CD4-positive, CD25-positive, alpha-beta regulatory T cell (primary cell): ENCODE data around the gene DZIP1. TPM values are rescaled to one million over a fixed set of nuclear protein-coding genes. Genes with fewer than 3 reads are reported as not detected.
"Not testable (repeated sequence)": the region's sequence is repeated elsewhere in the genome, so short reads cannot be mapped to it uniquely, and the experiment has no call there.

Experiments
- ATAC-seq, 2 donors: fragments of 150-1000 bp; cut with Tn5 transposase; one replicate each; pipeline ENCODE4 v1.10.0; 2021; ENCODE audit warnings: low read depth in 2 of 2, moderate number of reproducible peaks in 2 of 2, moderate library complexity in 1 of 2
- DNase-seq, 3 donors: peaks; one replicate each; pipeline versions ENCODE4 v3.0.0 to v3.0.0-alpha.2; 2012 to 2022; ENCODE audit warnings: mixed read lengths in 1 of 3
- H3K27ac ChIP-seq: one replicate; pipeline ENCODE4 v1.7.0; 2013; ENCODE audit warnings: mild to moderate bottlenecking, low read length; ENCODE audit not compliant: insufficient read depth, poor library complexity, severe bottlenecking
- H3K27me3 ChIP-seq: one replicate; pipeline ENCODE4 v1.7.0; 2013; ENCODE audit warnings: low read length; ENCODE audit not compliant: control insufficient read depth, insufficient read depth
- H3K36me3 ChIP-seq: one replicate; pipeline ENCODE4 v1.7.0; 2013; ENCODE audit warnings: mild to moderate bottlenecking, low read length, moderate library complexity; ENCODE audit not compliant: control insufficient read depth, insufficient read depth
- H3K4me1 ChIP-seq: 2 replicates; pipeline ENCODE4 v1.7.0; 2013; ENCODE audit warnings: mild to moderate bottlenecking, low read length; ENCODE audit not compliant: insufficient read depth, control insufficient read depth, poor library complexity, severe bottlenecking
- H3K4me3 ChIP-seq: one replicate; pipeline ENCODE4 v1.7.0; 2013; ENCODE audit warnings: low read depth, mild to moderate bottlenecking, low read length, moderate library complexity
- H3K9me3 ChIP-seq, 2 experiments: 1 replicate in 1 of 2; 2 replicates in 1 of 2; pipeline ENCODE4 v1.7.0; 2013; ENCODE audit warnings: low read length in 2 of 2, mild to moderate bottlenecking in 1 of 2, moderate library complexity in 1 of 2; ENCODE audit not compliant: control insufficient read depth in 2 of 2
- H3K27ac Mint-ChIP-seq, 3 donors: one replicate each; pipeline ENCODE4 v1.8.0; 2020 to 2022; ENCODE audit warnings: mild to moderate bottlenecking in 3 of 3, mixed read lengths in 3 of 3, moderate library complexity in 2 of 3
- H3K27me3 Mint-ChIP-seq: one replicate; pipeline ENCODE4 v1.8.0; 2022; ENCODE audit warnings: mild to moderate bottlenecking, mixed read lengths
- H3K36me3 Mint-ChIP-seq: one replicate; pipeline ENCODE4 v1.8.0; 2020; ENCODE audit warnings: mixed read lengths
- H3K4me1 Mint-ChIP-seq, 4 donors: one replicate each; pipeline ENCODE4 v1.8.0; 2020 to 2022; ENCODE audit warnings: mixed read lengths in 4 of 4, mild to moderate bottlenecking in 1 of 4
- H3K4me3 Mint-ChIP-seq, 4 donors: one replicate each; pipeline ENCODE4 v1.8.0; 2020 to 2022; ENCODE audit warnings: mild to moderate bottlenecking in 4 of 4, mixed read lengths in 4 of 4, moderate library complexity in 3 of 4
- H3K9me3 Mint-ChIP-seq, 7 donors: one replicate each; pipeline ENCODE4 v1.8.0; 2020 to 2022; ENCODE audit warnings: mixed read lengths in 7 of 7, mild to moderate bottlenecking in 3 of 7, moderate library complexity in 2 of 7
- polyA plus RNA-seq, 4 donors: library from polyadenylated mRNA; unstranded; fragments of 300-500 nt; fragmentation: Illumina TruSeq; gene quantifications; one replicate each; pipeline ENCODE4 v1.2.3, GENCODE V29; 2021
- total RNA-seq: library from RNA; stranded (reverse); gene quantifications from one replicate; pipeline ENCODE4 v1.2.3, GENCODE V29; 2022

Gene DZIP1
- total and polyA plus RNA-seq, 5 donors from 2014 or later = not detected

- Mint-ChIP-seq H3K27ac (peak overlapping the region; percentile 14 to 84 (median 60)), H3K4me3 (peak overlapping the region; percentile 93 to 97 (median 96))
- peak overlapping the region; percentile 96 for H3K4me3 ChIP-seq
These were observed 33.2 kb upstream of the DZIP1 start for GRCh38 chr13:95677564-95678266.

GRCh38 chr13:95676762-95677563 lies 32.5 kb upstream of the DZIP1 start, which contains the start of gene DNAJC3:
Gene DNAJC3, plus strand, starts transcription at chr13:95677139. Its CDS starts 117 bp downstream, at chr13:95677256.
- Mint-ChIP-seq H3K4me1 (peaks cover 44 to 76% (median 60%) of the 10 kb centered on the region in 4 donors), H3K4me3 (peak within 1 kb of the TSS; percentile 93 to 97 (median 97)), H3K36me3 (peaks cover 11% of the 10 kb centered on the region), H3K27me3 (peaks cover 7% of the 10 kb centered on the region), H3K9me3 (peaks cover 0 to 14% (median 2%) of the 10 kb centered on the region in 7 donors), H3K27ac (peak within 1 kb of the TSS; percentile 96 to 97 (median 96))
- Histone ChIP-seq H3K9me3 (peaks cover 0 to 1% of the 10 kb centered on the region in 2 experiments), H3K36me3 (no peaks in the 10 kb centered on the region), H3K27ac (peak within 1 kb of the TSS; percentile 70), H3K4me3 (peak within 1 kb of the TSS; percentile 96), H3K27me3 (no peaks in the 10 kb centered on the region), H3K4me1 (peaks cover 46% of the 10 kb centered on the region)
- ATAC-seq (peak; percentile 97), DNase-seq (peak; percentile 97 to 99 (median 98))

More at GRCh38 chr13:95677564-95678266, 33.2 kb upstream of the DZIP1 start:
- DNase-seq = peak in 2 of 3 donors; percentile 23 to 33
- Mint-ChIP-seq H3K9me3 (peaks cover 0 to 11% (median 2%) of the 10 kb centered on the region in 7 donors), H3K36me3 (peaks cover 7% of the 10 kb centered on the region), H3K4me1 (peaks cover 49 to 81% (median 67%) of the 10 kb centered on the region in 4 donors), H3K27me3 (peaks cover 7% of the 10 kb centered on the region)
- H3K27me3 ChIP-seq = no peaks in the 10 kb centered on the region
- H3K9me3 ChIP-seq = no peaks in the 10 kb centered on the region
- no peaks in the 10 kb centered on the region for H3K36me3 ChIP-seq
- no peak for ATAC-seq
- H3K4me1 ChIP-seq = peaks cover 50% of the 10 kb centered on the region
- H3K27ac ChIP-seq = peak overlapping the region; percentile 70

GRCh38 chr13:95676105-95676761 lies 31.7 kb upstream of the DZIP1 start:
- DNase-seq = peak; percentile 4 to 68 (median 47)
- peak overlapping the region; percentile 96 to 97 (median 96) for H3K27ac Mint-ChIP-seq
- H3K27ac ChIP-seq = peak overlapping the region; percentile 70
- peaks cover 39 to 69% (median 54%) of the 10 kb centered on the region in 4 donors for H3K4me1 Mint-ChIP-seq
- H3K4me3 ChIP-seq = peak overlapping the region; percentile 94
- no peaks in the 10 kb centered on the region for H3K27me3 ChIP-seq
- H3K4me1 ChIP-seq = peaks cover 45% of the 10 kb centered on the region
- peak in 1 of 2 donors; percentile 11 for ATAC-seq
- peaks cover 0 to 16% (median 6%) of the 10 kb centered on the region in 7 donors for H3K9me3 Mint-ChIP-seq
- H3K4me3 Mint-ChIP-seq = peak overlapping the region; percentile 93 to 97 (median 97)
- no peaks in the 10 kb centered on the region for H3K36me3 ChIP-seq
- H3K9me3 ChIP-seq = peaks cover 0 to 9% of the 10 kb centered on the region in 2 experiments
- H3K36me3 Mint-ChIP-seq = peaks cover 12% of the 10 kb centered on the region
- peaks cover 7% of the 10 kb centered on the region for H3K27me3 Mint-ChIP-seq

GRCh38 chr13:95671597-95671996 lies 27.1 kb upstream of the DZIP1 start:
- Histone ChIP-seq H3K4me3 (no peak overlapping the region), H3K27ac (no peak overlapping the region), H3K27me3 (no peaks in the 10 kb centered on the region), H3K4me1 (peaks cover 18% of the 10 kb centered on the region), H3K9me3 (peaks cover 25 to 48% of the 10 kb centered on the region in 2 experiments), H3K36me3 (no peaks in the 10 kb centered on the region)
- Mint-ChIP-seq H3K4me3 (no peak overlapping the region), H3K27ac (no peak overlapping the region), H3K36me3 (peaks cover 12% of the 10 kb centered on the region), H3K4me1 (peaks cover 14 to 31% (median 23%) of the 10 kb centered on the region in 4 donors), H3K27me3 (peaks cover 6% of the 10 kb centered on the region), H3K9me3 (peaks cover 4 to 51% (median 25%) of the 10 kb centered on the region in 7 donors)
- no peak for ATAC-seq
- no peak for DNase-seq

GRCh38 chr13:95667235-95667634 lies 22.7 kb upstream of the DZIP1 start:
- H3K27me3 Mint-ChIP-seq, H3K36me3 Mint-ChIP-seq, H3K27ac Mint-ChIP-seq, H3K36me3 ChIP-seq, H3K4me1 ChIP-seq, H3K27me3 ChIP-seq, H3K4me1 Mint-ChIP-seq, DNase-seq, H3K4me3 ChIP-seq, H3K27ac ChIP-seq, ATAC-seq, H3K4me3 Mint-ChIP-seq: not testable (repeated sequence)
- peaks cover 53 to 68% of the 10 kb centered on the region in 2 experiments for H3K9me3 ChIP-seq
- H3K9me3 Mint-ChIP-seq = peaks cover 5 to 70% (median 35%) of the 10 kb centered on the region in 7 donors

- no peaks in the 10 kb centered on the region for H3K36me3 ChIP-seq
- H3K4me3 ChIP-seq = no peak overlapping the region
- ATAC-seq (no peak), DNase-seq (peak in 2 of 3 donors; percentile 32 to 41)
- H3K27ac Mint-ChIP-seq = no peak overlapping the region
- no peak overlapping the region for H3K4me3 Mint-ChIP-seq
- H3K4me1 ChIP-seq = no peaks in the 10 kb centered on the region
- peaks cover 14% of the 10 kb centered on the region for H3K27me3 ChIP-seq
- no peaks in the 10 kb centered on the region for H3K4me1 Mint-ChIP-seq
- H3K27me3 Mint-ChIP-seq = peaks cover 29% of the 10 kb centered on the region
- H3K9me3 ChIP-seq = peaks cover 15 to 23% of the 10 kb centered on the region in 2 experiments
- peaks cover 5 to 26% (median 12%) of the 10 kb centered on the region in 7 donors for H3K9me3 Mint-ChIP-seq
- H3K36me3 Mint-ChIP-seq = peaks cover 5% of the 10 kb centered on the region
- H3K27ac ChIP-seq = no peak overlapping the region
These were observed 16.6 kb upstream of the DZIP1 start for GRCh38 chr13:95660981-95661581.

GRCh38 chr13:95659500-95659899 lies 15.0 kb upstream of the DZIP1 start:
- ATAC-seq (no peak), DNase-seq (no peak)
- Mint-ChIP-seq H3K4me3 (no peak overlapping the region), H3K27ac (no peak overlapping the region), H3K27me3 (peaks cover 23% of the 10 kb centered on the region), H3K36me3 (no peaks in the 10 kb centered on the region), H3K9me3 (peaks cover 4 to 12% (median 6%) of the 10 kb centered on the region in 7 donors), H3K4me1 (no peaks in the 10 kb centered on the region)
- Histone ChIP-seq H3K27ac (no peak overlapping the region), H3K4me1 (no peaks in the 10 kb centered on the region), H3K27me3 (peaks cover 14% of the 10 kb centered on the region), H3K36me3 (no peaks in the 10 kb centered on the region), H3K9me3 (peaks cover 4 to 8% of the 10 kb centered on the region in 2 experiments), H3K4me3 (no peak overlapping the region)
